HepG2 (cell line): ENCODE measurements around the gene WDR31. TPM values are rescaled to one million over a fixed set of nuclear protein-coding genes. Genes with fewer than 3 reads are reported as not detected.
A peak's percentile ranks its signal among the peaks of the same experiment; 100 is the strongest.

Experiments
- ATAC-seq: fragments of 200-7000 bp; cut with Tn5 transposase; 3 replicates; pipeline ENCODE4 v1.9.1; 2020; ENCODE audit warnings: mild to moderate bottlenecking, moderate library complexity
- BruUV-seq: library from RNA; stranded (reverse); fragments of 400-500 nt; replicated peaks from 2 replicates; lab custom pipeline; 2021; lab: Mats Ljungman, UMichigan
- CTCF ChIA-PET: fragments of 300-600 bp; formaldehyde crosslinking; extraction: SDS; loops from one replicate; lab custom pipeline; 2021; ENCODE audit warnings: low total read pairs, inconsistent platforms, low intra/inter-chr PET ratio; lab: Yijun Ruan, JAX
- POLR2A ChIA-PET: fragments of 350-600 bp; sonication (Branson Sonifier 250); formaldehyde crosslinking; loops from one replicate; lab custom pipeline; 2020; ENCODE audit warnings: antibody characterized with exemption, inconsistent platforms; lab: Yijun Ruan, JAX
- DNase-seq: peaks from one replicate; pipeline ENCODE4 v3.0.0-alpha.2; 2015; ENCODE audit warnings: low spot score
- FAIRE-seq: peaks from 3 replicates; lab custom pipeline; 2011; peaks lifted over from hg19 to GRCh38; lab: Jason Lieb, UNC
- H2AFZ ChIP-seq: one replicate; pipeline ENCODE4 v1.6.1; 2011; ENCODE audit warnings: low read length, inconsistent platforms
- H3K27ac ChIP-seq: fragments of 300-600 bp; 3 replicates; pipeline ENCODE4 v1.8.0; 2011; ENCODE audit warnings: mixed run types, mild to moderate bottlenecking, mixed read lengths, low read length, inconsistent platforms; ENCODE audit not compliant: insufficient read depth; ENCODE audit errors: extremely low read length
- H3K27me3 ChIP-seq, 2 experiments: fragments of 200-600 bp in 1 of 2; 2 replicates in 1 of 2; 3 replicates in 1 of 2; pipeline versions ENCODE4 v1.6.0 to v1.8.0; 2011; ENCODE audit warnings: low read length in 2 of 2, mild to moderate bottlenecking in 2 of 2, moderate library complexity in 2 of 2, inconsistent platforms in 1 of 2; ENCODE audit not compliant: insufficient read depth in 2 of 2, control insufficient read depth in 1 of 2
- H3K36me3 ChIP-seq, 2 experiments: fragments of 200-600 bp in 1 of 2; replicated peaks in 1 of 2; 2 replicates in 1 of 2; 3 replicates in 1 of 2; pipeline versions ENCODE4 v1.5.1 to v1.8.0; 2011; ENCODE audit warnings: low read length in 2 of 2, inconsistent platforms in 1 of 2; ENCODE audit not compliant: insufficient read depth in 2 of 2, control insufficient read depth in 1 of 2
- H3K4me1 ChIP-seq: 2 replicates; pipeline ENCODE4 v1.5.1; 2012; ENCODE audit warnings: low read length, inconsistent platforms; ENCODE audit not compliant: insufficient read depth
- H3K4me2 ChIP-seq: 2 replicates; pipeline ENCODE4 v1.6.0; 2011; ENCODE audit warnings: low read depth, low read length, inconsistent platforms
- H3K4me3 ChIP-seq, 3 experiments: fragments of 200-600 bp in 1 of 3; sonication (generic), shearing (Covaris generic) in 1 of 3; replicated peaks in 1 of 3; 2 replicates each; pipeline ENCODE4 v1.5.1; 2011 to 2016; ENCODE audit warnings: low read length in 3 of 3, inconsistent platforms in 2 of 3, low read depth in 2 of 3, mild to moderate bottlenecking in 2 of 3, control low read depth in 1 of 3, mixed read lengths in 1 of 3; ENCODE audit not compliant: insufficient read depth in 1 of 3
- H3K79me2 ChIP-seq: one replicate; pipeline ENCODE4 v1.6.1; 2011; ENCODE audit warnings: low read length, inconsistent platforms; ENCODE audit not compliant: insufficient read depth
- H3K9ac ChIP-seq: 2 replicates; pipeline ENCODE4 v1.6.0; 2011; ENCODE audit warnings: mild to moderate bottlenecking, low read depth, low read length, inconsistent platforms; ENCODE audit not compliant: insufficient read depth
- H3K9me3 ChIP-seq: 2 replicates; pipeline ENCODE4 v1.5.1; 2012; ENCODE audit warnings: mild to moderate bottlenecking, low read length
- H4K20me1 ChIP-seq: 2 replicates; pipeline ENCODE4 v1.6.0; 2011; ENCODE audit warnings: inconsistent platforms, mild to moderate bottlenecking, low read length, moderate library complexity; ENCODE audit not compliant: insufficient read depth
- CREB1 ChIP-seq, 2 experiments: fragments of 450-650 bp in 1 of 2; IDR thresholded peaks; 2 replicates each; pipeline ENCODE4 v1.6.1; 2016 to 2017; ENCODE audit warnings: control low read depth in 1 of 2, mild to moderate bottlenecking in 1 of 2, missing compliant biosample characterization in 1 of 2, missing genetic modification characterization in 1 of 2
- FOXP1 ChIP-seq, 2 experiments: fragments of 450-650 bp in 1 of 2; IDR thresholded peaks; 2 replicates each; pipeline ENCODE4 v1.6.1; 2017 to 2018; ENCODE audit warnings: antibody characterized with exemption in 1 of 2
- NFE2L2 ChIP-seq: fragments of 150-350 bp; IDR thresholded peaks from 2 replicates; pipeline ENCODE4 v1.6.1; 2014; ENCODE audit warnings: low read length
- NFIB ChIP-seq: sonication (generic); formaldehyde crosslinking; IDR thresholded peaks from 2 replicates; pipeline ENCODE4 v1.9.0; 2021; ENCODE audit warnings: missing genetic modification reagents, mild to moderate bottlenecking, borderline replicate concordance
- TEAD3 ChIP-seq: optimal IDR thresholded peaks from 2 replicates; pipeline ENCODE3; 2016; ENCODE audit warnings: borderline replicate concordance
- ZBTB42 ChIP-seq: sonication (generic); formaldehyde crosslinking; IDR thresholded peaks from 2 replicates; pipeline ENCODE4 v1.5.0; 2020; ENCODE audit warnings: mild to moderate bottlenecking, missing genetic modification reagents
- ZSCAN25 ChIP-seq: sonication (generic); formaldehyde crosslinking; IDR thresholded peaks from 2 replicates; pipeline ENCODE4 v1.8.0; 2022; ENCODE audit warnings: mild to moderate bottlenecking, missing genetic modification reagents
- WGBS: methylation state at CpG from one replicate; pipeline ENCODE4 v1.1.6; 2017; ENCODE audit warnings: low lambda C conversion rate; 5-methylcytosine and 5-hydroxymethylcytosine counted together
- in situ Hi-C: cut with HindIII; loops from 2 replicates; pipeline ENCODE4 v1.10.0; 2017; ENCODE audit warnings: low pct_unique_long_range_greater_than_20kb; ENCODE audit not compliant: extremely low pct_ligation_motif_present
- intact Hi-C: fragments of 100-400 bp; cut with micrococcal nuclease; formaldehyde crosslinking; loops from one replicate; pipeline ENCODE4 v1.10.0; 2022; ENCODE audit not compliant: unreplicated experiment
- polyA plus RNA-seq, 8 experiments: library from polyadenylated mRNA; depleted of rRNA in 3 of 8; stranded (reverse) in 7 of 8; unstranded in 1 of 8; fragments of >200 nt; fragmentation: Illumina TruSeq in 4 of 8; extraction: Trizol in 4 of 8; gene quantifications; 2 replicates each; pipeline versions ENCODE4 v1.2.1 to v1.2.3, GENCODE V29; 2011 to 2016; ENCODE audit warnings: low read depth in 4 of 8, missing spikeins in 1 of 8, mixed read lengths in 1 of 8; ENCODE audit not compliant: insufficient read depth in 1 of 8
- total RNA-seq, 5 experiments: library from RNA; depleted of rRNA; stranded (reverse); fragments of >200 nt; fragmentation: Illumina TruSeq; extraction: Trizol; gene quantifications; 2 replicates each; pipeline ENCODE4 v1.2.3, GENCODE V29; 2016; ENCODE audit warnings: low read depth in 1 of 5
- TF ChIP-seq, protein P1 (sequence below): sonication (generic); formaldehyde crosslinking; IDR thresholded peaks from 2 replicates; pipeline ENCODE4 v1.4.0; 2020; ENCODE audit warnings: missing genetic modification reagents

The WDR31 gene
- total and polyA plus RNA-seq, 2 of the 13 experiments (the other 11 are each of a cell fraction or from before 2014, with no cell fraction given), result 0.33 to 1.7 TPM

DNA sequence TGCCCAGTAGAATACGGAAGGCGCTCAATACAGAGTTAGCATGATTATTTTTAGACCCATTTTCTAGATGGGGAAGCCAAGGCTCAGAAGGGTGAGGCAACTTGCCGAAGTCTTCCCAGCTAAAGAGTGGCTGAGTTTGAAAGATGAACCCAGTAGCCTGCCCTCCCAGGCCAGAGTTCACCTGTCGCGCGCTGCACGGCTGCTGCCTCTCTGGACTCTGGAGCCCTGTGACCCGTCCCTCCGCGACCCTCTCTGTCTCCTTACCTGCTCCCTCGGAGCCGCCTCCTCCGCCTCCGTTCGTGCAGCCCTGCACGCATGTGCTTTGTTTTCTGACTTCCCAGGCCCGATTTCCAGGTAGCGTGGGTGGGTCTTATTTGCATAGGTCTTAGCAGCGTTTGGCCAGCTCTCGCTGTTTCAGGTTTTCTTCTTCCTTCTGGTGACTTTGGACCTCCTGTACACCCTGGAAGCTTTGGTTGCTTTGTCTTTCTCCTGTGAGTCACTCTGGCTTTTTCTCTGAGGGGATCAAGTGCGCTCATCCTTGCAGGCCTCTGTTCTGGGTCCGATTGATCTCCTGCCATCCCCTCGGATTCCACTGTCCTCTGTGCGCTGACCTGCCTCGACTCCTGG, 37.2 kb downstream of the WDR31 start, which contains the start of gene RNF183 (continued):
- TF ChIP-seq NFE2L2 (no peak), TEAD3 (CRISPR knock-in tag) (peak; percentile 14), FOXP1 (IDR thresholded peaks at IDR 0.05) (no peak), FOXP1 (CRISPR knock-in tag; IDR thresholded peaks at IDR 0.05) (no peak), NFIB (CRISPR knock-in tag) (no peak), ZSCAN25 (CRISPR knock-in tag) (peak; percentile 83)
- TF ChIP-seq, protein P1, sequence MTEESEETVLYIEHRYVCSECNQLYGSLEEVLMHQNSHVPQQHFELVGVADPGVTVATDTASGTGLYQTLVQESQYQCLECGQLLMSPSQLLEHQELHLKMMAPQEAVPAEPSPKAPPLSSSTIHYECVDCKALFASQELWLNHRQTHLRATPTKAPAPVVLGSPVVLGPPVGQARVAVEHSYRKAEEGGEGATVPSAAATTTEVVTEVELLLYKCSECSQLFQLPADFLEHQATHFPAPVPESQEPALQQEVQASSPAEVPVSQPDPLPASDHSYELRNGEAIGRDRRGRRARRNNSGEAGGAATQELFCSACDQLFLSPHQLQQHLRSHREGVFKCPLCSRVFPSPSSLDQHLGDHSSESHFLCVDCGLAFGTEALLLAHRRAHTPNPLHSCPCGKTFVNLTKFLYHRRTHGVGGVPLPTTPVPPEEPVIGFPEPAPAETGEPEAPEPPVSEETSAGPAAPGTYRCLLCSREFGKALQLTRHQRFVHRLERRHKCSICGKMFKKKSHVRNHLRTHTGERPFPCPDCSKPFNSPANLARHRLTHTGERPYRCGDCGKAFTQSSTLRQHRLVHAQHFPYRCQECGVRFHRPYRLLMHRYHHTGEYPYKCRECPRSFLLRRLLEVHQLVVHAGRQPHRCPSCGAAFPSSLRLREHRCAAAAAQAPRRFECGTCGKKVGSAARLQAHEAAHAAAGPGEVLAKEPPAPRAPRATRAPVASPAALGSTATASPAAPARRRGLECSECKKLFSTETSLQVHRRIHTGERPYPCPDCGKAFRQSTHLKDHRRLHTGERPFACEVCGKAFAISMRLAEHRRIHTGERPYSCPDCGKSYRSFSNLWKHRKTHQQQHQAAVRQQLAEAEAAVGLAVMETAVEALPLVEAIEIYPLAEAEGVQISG, result peak; percentile 26

DNA sequence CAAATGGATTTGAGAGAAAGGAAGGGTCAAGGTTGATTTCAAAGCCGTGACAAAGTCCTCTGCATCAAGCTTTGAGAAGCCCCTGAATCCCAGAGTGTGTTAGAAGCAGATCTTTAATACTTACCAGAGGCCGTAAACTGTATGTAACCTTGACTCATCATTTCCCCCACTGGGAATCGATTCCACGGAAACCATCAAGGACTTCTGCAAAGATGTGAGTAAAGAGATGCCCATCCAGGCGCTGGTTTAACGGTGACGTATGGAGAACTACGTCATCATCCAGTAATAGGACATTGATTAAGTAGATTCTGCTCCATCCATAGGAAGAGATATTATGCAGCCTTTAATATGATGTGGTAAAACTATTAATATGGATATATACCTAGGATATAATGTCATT, 38.5 kb downstream of the WDR31 start:
- peaks cover 31% of the 10 kb centered on the region for H3K4me1 ChIP-seq
- no peaks in the 10 kb centered on the region for H3K9me3 ChIP-seq
- no peaks in the 10 kb centered on the region; a peak in 1 of 5 replicates for H3K27me3 ChIP-seq
- ChIA-PET CTCF (no interaction called here), POLR2A (no interaction called here)
- no peak overlapping the region for H3K27ac ChIP-seq
- FAIRE-seq, result no peak
- H3K79me2 ChIP-seq, result no peaks in the 10 kb centered on the region
- no peaks in the 10 kb centered on the region for H3K36me3 ChIP-seq
- no peak overlapping the region for H3K4me2 ChIP-seq
- intact Hi-C loops (no loop called here), in situ Hi-C loops (no loop called here)
- DNase-seq, result no peak
- no peak overlapping the region for H2AFZ ChIP-seq
- 80% methylated on average over 8 of the region's 8 CpGs for WGBS
- no peak for TF ChIP-seq ZBTB42
- 0 out of 2 replicates have a peak, but pooled peaks have one; percentile 15 for TF ChIP-seq CREB1 (IDR thresholded peaks at IDR 0.05)
- TF ChIP-seq CREB1 (CRISPR knock-in tag; IDR thresholded peaks at IDR 0.05), result no peak
- no peak for ATAC-seq
- H3K4me3 ChIP-seq, result no peak overlapping the region
- no peaks in the 10 kb centered on the region for H4K20me1 ChIP-seq
- H3K9ac ChIP-seq, result no peak overlapping the region
- no TSS peak for BruUV-seq
